Dermis microvascular lymphatic vessel endothelial cell (primary cell): ENCODE measurements around the gene SCLY. TPM values are rescaled to one million over a fixed set of nuclear protein-coding genes. Genes with fewer than 3 reads are reported as not detected.
"Not testable (repeated sequence)": the region's sequence is repeated elsewhere in the genome, so short reads cannot be mapped to it uniquely, and the experiment has no call there.

Experiments used
- DNase-seq, 2 donors: peaks; one replicate each; pipeline versions ENCODE4 v3.0.0 to v3.0.0-alpha.2; 2010; ENCODE audit warnings: low read depth in 2 of 2
- total RNA-seq: library from RNA; depleted of rRNA; stranded (reverse); fragments of >200 nt; gene quantifications from 2 replicates; pipeline ENCODE4 v1.2.1, GENCODE V29; 2014

The SCLY gene
- total RNA-seq, 1 donor from 2014 or later: 16.0 TPM

DNA sequence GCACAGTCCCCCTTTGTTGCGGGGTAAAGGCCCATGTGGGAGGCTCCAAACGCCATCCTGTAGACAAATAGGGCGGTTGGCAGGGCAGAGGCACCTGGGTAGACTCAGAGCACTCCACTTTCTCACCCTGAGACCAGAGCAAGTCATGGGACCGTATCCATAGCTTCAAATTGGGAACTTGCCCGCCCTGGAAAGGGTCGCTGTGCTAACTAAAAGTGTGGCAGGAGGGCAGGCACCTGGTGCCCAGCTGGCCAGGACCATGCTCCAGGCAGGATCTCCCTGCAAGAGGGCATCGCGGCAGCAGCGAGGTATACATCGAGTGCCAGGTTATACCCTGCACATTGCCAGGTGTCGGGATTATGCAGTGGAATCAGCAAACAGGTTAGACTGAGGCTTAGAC, 20.8 kb upstream of the SCLY start:
- no peak for DNase-seq

- no peak for DNase-seq
Observed at GRCh38 chr2:238040918-238041317, 19.9 kb upstream of the SCLY start.

GRCh38 chr2:238042090-238042489, 18.7 kb upstream of the SCLY start:
- DNase-seq: no peak

DNA sequence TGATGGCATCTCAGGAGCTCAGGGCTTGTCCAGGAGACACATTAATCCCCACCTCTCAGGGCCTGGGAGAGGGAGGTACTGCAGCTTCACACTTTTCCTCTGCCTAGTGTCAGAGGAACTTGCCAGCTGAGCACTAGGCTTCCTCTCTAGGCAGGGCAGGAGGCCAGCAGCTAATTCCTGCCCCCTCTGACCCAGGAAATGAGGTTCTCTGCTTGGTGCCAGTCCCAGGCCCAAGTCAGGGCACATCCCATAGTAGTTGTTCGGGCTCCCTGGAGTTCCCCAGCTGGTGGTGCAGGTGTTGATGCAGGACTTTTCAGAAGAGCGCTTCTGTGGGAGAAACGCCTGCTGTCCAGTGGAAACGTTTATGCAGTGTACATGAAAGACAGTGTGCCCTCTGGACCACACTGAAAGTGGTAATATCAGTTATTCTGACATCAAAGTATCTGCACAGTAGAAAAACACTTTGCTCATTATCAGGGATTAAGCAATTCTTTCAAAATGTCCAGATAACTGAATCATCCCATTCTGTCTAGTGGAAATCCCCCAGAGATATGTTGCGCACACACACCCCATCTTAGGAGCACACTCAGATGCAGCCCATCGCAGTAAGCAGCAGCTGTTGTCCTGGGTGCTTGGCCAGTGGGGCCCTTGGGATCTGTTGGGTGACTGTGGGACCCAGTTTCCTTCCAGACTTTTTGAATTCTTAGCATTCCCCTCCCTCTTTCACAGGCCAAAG, 17.8 kb upstream of the SCLY start:
- peak; percentile 29 to 40 for DNase-seq

DNA sequence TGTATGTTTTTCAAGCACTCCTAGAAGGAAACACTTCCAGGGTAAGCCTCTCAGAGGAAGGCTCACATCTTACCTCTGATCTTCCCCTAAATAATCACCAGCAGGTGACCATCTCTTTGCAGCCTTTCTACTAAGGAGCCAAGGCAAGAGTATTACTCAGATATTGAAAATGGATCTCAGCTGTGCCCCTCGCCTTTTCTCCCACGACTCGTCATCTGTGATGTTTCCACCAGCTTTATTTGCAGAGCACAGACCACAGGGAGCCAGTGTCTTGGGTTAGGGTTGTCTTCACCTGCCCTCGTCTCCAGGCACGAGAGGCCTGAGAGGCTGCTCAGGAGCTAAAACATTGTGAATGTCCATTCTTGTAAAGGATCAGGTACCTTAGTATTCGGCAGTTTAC, 16.9 kb upstream of the SCLY start:
- no peak for DNase-seq

DNA sequence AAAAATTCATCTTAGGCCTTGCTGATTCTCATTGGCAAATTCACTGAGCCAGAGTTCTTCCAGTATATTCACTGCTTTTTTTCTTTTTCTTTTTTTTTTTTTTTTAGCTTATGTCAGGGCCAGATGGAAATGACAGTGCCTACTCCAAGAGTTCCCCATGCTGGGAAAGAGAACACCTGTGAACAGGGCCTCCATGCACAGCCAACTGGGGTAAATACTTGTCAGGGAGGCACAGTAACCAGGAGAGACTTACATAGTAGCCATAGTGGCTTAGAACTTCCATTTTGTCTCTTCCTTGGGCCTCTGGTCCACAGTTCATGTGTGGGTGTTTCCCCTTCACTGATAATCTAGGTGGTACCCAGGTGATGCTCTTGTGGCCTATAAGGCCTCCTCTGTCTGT, 15.2 kb upstream of the SCLY start:
- DNase-seq: no peak

DNA sequence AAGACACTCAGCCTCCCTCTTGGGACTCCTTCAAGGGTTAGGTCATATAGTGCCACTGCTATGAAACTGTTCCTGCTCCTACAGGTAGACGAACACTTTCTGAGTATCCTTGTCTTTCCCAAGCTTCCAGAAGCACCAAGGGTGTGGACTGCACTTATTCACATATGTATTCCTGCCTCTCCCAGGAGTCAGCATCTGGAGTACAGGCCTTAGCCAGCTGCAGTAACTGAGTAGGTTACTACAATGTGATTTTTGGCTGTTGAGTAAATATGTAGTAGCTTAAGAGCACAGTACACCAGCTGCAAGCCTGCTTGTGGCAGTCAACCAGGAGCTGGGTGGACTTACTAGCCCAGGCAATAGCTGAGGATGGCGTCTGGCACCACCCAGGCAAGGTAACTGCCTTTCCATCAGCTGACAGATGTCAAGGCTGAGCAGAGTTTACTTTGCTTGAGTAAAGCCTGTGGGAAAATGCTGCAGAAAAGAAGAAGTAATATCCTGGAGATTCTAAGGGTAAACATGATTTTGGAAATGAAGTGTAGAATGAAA, 14.0 kb upstream of the SCLY start:
- no peak for DNase-seq

- DNase-seq: no peak
Observed at GRCh38 chr2:238053191-238053776, 7.5 kb upstream of the SCLY start.

DNA sequence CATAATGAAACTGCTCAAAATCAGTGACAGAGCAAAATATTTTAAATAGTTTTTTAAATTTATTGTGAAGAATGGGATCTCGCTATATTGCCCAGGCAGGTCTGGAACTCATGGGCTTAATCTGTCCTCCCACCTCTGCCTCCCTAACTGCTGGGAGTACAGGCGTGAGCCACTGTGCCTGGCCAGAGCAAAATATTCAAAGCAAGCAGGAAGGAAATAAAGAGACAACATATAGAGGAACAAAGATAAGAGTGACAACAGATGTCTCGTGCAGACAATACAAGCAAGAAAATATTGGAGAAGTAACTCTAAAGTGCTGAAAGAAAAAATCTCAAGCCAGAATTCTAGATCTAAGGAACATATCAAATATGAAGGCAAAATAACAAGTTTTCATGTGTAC, 5.0 kb upstream of the SCLY start:
- DNase-seq: no peak

- not testable (repeated sequence) for DNase-seq
Observed at GRCh38 chr2:238057696-238058575, 2.9 kb upstream of the SCLY start.

- DNase-seq: no peak
Observed at GRCh38 chr2:238059505-238059904, 1.3 kb upstream of the SCLY start.

- no peak for DNase-seq
Observed at GRCh38 chr2:238060096-238060541, 682 bp upstream of the SCLY start.

DNA sequence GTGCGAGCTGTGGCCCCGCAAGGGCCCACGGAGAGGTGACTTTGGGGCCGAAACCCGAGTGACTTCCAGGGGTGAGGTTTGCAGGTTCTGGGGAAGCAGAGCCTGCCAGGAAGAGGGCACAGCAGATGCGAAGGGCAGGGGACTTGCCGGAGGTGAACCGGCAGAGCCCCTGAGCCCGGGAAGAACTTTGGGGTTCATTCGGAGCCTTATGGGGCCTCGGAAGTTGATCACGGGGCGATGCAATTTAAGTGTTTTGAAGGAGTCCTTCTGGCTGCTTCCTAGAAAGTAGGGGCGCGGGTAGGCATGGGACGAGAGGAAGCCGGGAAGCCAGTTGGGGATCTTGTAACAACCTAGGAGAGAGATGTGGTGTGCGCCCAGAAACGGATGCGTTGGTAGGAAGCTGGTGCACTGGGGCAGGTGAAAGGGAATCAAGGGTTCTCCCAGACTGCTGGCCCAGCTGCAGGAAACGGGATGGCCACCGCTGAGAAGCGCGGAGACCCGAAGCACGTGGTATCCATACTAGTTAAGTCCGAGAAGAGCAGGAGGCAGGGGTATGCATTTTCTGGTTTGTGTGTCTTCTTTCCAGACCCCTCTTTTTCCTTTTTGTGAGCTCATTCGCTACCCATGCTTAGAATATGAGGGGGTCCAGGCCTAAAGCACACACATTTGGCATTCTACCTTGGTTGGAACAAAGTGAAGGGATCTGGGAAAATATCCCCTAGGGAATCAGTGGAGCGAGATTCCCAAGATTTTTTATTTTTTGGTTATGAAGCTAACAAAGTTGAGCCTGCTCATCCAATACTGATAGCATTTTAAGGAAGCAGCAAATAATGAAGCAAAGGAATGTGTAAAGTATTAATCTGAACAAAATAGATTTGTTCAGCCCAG, 758 bp downstream of the SCLY start:
- DNase-seq: peak in 1 of 2 donors; percentile 40

DNA sequence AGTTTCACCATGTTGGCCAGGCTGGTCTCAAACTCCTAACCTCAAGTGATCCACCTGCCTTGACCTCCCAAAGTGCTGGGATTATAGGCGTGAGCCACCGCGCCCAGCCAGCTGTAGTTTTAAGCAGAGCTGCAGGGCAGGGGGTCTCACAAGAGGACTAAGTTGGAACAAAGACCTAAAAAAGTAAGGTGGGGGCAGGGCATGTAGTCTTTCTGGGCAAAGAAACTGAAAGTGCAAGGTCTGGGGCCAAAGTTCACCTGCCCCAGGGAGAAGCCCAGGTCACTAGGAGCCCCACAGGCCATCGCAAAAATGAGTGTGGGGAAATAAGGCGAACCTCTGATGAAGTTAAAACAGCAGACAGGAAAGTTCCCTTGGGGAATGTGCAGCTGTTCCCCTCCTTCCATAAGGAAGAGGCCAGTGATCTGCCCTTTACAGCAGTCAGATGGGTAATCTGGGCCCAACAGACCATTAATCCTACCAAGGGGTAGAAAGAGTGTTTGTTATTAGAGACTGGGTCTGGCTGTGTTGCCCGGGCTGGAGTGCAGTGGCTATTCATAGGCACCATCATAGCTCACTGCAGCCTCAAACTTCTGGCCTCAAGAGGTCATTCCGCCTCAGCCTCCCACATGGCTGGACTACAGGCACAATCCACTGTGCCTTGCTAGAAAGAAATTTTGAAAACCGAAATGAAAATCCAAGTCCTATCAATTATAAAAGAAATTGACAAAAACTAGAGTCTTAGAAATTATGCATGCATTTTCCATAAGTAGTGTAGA, 2.8 kb downstream of the SCLY start:
- DNase-seq: no peak

- DNase-seq: no peak
Observed at GRCh38 chr2:238064376-238064775, 3.6 kb downstream of the SCLY start.

DNA sequence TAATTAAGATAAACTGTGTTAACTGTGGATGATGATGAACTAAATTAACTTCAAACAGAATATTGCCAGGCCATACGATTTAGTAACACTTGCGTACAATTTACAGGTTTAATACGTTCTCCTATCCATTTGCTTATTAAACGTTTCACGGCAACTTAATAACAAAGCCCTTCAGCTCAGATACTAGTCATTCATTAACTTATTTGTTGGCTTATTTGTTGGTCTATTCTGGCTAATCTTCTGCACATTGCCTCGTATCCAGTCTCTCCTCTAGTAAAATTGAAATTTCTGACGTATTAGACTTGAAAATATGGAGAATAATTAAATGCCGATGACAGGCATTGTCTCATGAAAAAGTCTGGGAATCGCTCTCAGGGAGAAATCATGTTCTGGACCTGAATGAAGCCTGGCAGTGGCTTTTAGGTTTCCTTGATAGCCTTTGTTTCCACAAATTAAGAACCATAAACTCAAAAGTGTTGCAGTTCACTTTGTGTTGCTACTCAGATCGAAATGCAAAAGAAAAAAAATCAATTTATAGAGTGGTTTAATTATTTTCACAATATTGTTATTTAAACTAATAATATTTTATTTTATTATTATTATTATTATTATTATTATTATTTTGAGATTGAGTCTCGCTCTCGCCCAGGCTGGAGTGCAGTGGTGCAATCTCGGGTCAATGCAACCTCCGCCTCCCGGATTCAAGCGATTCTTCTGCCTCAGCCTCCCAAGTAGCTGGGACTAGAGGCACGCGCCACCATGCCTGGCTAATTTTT, 4.5 kb downstream of the SCLY start:
- no peak for DNase-seq

DNA sequence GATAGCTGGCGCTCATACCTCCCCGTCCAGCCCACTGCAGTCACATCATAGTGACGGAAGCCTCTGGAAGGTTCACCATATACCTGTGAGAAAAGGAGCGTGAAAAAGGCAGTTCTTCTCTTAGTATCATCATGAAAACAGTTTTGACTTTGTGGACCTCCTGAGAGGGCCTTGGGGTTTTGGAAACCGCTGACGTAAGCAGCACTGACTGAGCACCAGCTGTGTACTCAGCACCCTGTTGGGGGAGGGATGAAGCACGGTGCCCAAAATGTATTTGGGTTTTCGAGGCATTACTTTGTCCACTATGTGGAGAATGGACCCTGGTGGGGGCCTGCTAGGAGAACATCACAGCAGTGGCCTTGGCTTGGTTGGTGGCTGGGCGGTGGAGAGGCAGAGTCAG, 5.4 kb downstream of the SCLY start:
- no peak for DNase-seq

DNA sequence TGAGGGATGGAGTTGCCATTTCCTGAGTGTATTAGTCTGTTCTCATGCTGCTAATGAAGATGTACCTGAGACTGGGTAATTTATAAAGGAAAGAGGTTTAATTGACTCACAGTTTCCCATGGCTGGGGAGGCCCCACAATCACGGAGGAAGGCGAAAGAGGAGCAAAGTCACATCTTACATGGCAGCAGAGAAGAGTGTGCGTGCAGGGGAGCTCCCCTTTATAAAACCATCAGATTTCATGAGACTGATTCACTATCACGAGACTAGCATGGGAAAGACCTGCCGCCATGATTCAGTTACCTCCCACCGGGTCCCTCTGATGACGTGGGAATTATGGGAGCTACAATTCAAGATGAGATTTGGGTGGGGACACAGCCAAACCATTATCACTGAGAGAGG, 5.9 kb downstream of the SCLY start:
- not testable (repeated sequence) for DNase-seq

GRCh38 chr2:238067939-238068338, 7.1 kb downstream of the SCLY start:
- DNase-seq: no peak
